Renal cortical epithelial cell (primary cell): Measurements from ENCODE around the gene OLFM2. TPM values are rescaled to one million over a fixed set of nuclear protein-coding genes. Genes with fewer than 3 reads are reported as not detected.
"Not testable (repeated sequence)": the region's sequence is repeated elsewhere in the genome, so short reads cannot be mapped to it uniquely, and the experiment has no call there.

Experiments used
- DNase-seq: peaks from one replicate; pipeline ENCODE4 v3.0.0-alpha.2; 2011; ENCODE audit warnings: low read depth
- total RNA-seq: library from RNA; depleted of rRNA; stranded (reverse); fragments of >200 nt; gene quantifications from 2 replicates; pipeline ENCODE4 v1.2.3, GENCODE V29; 2014

Gene OLFM2
- total RNA-seq, 1 donor from 2014 or later, result 4.9 TPM

DNA sequence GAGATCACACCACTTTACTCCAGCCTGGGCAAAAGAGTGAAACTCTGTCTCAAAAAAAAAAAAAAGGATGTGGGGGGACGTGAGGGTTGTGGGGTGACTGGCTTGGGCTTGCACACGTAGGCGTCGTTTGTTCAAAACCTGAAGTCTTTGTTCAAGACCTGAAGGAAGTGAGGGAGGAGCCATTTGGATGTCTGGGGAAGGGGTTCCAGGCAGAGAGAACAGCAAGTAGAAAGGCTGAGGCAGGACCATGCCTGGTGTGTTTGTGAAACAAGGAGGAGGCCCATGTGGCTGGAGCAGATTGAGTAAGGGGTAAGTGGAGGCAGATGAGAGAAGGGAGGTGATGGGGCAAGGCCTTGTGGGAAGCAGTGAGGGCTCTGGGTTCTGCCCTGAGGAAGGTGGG is 73.4 kb downstream of the OLFM2 start:
- no peak for DNase-seq

DNA sequence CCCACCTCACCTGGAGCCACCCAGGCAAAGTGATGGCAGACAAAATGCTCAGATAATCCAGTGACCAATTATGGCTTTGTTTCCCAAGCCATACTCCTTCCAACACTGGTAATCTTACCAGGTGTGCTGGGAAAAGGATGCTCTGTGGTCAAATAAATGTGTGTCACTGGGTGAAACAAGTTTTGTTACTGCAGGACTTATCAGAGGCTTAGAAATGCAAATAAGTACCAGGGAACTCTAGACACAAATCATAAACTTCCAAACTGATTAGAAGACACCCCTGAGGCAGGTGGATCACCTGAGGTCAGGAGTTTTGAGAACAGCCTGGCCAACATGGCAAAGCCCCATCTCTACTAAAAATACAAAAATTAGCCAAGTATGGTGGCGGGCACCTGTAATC is 74.8 kb downstream of the OLFM2 start:
- DNase-seq, result no peak

DNA sequence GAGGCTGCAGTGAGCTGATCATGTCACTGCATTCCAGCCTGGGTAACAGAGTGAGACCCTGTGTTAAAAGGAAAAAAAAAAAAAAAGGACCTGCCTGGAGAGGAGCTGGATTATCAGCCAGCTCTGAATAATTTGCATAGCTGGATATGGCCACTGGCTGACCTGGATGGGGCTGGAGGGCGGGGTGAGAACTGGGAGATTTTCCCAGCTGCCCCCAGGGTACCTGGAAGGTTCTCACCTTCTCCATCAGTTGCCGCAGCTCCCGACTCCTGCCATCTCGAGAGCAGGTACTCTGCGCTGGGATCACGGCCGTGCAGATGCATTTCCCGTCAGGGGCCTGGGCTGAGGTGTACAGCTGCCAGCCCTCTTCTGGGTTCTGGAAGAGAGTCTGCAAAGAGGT is 75.9 kb downstream of the OLFM2 start:
- no peak for DNase-seq

DNA sequence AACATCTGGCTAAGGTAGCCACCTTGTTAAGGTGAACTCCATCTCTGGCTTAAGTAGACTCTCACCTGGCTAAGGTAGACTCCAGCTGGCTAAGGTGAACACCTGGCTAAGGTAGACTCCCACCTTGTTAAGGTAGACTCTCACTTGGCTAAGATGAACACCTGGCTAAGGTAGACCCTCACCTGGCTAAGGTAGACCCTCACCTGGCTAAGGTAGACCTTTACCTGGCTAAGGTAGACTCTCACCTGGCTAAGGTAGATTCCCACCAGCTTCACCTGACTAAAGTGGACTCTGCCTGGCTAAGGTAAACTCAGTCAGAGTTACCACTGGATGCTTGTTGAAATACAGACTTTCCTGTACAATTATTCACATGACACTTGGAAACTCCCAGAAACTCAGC is 77.5 kb downstream of the OLFM2 start:
- DNase-seq, result no peak

DNA sequence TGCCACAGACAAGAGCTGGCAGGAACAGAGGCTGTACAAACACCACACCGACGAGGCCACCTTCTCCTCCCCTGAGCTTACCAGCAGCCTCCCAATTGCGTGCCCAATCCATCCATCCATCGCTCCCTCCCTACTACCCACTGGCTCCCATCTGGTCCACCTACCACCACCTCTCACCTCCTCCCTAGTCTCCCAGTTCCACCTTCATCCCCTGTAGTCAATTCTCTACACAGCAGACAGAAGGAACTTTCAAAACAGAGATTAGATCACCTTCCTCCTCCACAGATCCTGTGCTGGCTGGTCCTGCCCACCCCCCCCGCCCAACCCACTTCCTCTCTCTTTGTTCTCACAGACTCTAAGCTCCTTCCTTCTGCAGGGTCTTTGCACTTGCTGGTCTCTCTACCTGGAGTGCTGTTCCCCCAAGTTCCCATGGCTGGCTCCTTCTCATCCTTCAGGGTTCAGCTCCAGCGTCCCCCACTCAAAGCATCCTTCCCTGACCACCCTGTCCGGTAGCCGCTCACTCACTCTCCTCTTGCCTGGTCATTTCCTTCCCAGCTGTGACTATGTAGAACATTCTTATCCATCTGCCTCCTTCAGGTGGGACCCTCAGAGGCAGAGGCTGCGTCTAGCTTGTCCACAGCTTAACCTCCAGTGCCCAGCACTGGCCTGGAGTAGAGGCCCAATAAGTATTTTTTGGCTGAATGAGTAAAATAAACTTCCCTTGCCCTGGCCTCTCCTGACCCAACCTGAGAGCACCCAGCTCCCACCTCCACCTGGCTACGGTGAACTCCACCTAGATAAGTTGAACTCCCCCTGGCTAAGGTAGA is 78.2 kb downstream of the OLFM2 start:
- DNase-seq, result no peak

DNA sequence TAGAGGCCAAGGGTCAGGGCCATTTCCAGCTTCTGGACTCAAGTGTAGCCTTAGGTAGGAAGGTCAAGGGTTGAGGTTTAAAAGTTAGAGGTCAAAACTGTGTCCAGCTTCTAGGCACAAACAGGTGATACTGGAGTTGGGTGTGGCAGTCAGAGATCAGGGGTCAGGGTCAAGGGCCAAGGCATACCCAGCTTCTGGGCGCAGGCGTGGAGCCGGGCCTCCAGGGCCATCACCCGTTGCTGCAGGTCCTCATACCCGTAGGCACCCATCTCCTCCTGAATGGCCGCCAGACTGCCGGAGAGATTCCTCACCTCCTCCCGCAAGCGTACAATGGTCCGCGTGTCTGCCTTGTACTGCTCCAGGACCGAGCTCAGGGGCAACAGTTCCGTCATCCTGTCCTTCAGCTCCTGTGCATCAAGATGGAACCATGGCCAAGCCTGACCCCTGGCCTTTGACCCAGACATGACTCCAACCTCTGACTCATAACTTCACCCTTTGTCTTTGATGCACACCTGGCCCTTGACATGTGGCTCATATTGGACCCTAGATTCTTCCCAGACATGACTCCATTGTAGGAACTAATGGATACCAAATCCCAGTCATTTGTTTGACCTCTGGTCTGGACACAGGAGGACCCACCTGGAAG is 79.1 kb downstream of the OLFM2 start:
- DNase-seq, result no peak

DNA sequence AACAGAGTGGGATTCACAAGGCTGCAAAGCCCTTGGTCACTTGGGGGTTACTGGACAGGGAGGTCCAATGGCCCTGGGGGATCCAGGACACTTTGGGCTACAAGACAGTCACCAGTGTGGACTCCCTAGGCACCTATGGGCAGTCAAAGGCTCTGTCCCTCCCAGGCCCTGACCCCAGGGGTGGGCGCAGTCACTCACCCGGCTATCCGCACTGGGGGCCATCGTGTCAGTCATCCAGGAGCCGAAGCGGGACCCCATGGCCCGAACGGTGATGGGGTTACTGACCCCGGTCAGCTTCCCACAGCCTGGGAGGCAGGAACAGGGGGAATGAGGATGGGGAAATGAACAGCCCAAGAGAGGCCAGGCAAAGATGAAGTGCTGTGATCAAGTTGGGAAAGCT is 79.7 kb downstream of the OLFM2 start:
- no peak for DNase-seq

DNA sequence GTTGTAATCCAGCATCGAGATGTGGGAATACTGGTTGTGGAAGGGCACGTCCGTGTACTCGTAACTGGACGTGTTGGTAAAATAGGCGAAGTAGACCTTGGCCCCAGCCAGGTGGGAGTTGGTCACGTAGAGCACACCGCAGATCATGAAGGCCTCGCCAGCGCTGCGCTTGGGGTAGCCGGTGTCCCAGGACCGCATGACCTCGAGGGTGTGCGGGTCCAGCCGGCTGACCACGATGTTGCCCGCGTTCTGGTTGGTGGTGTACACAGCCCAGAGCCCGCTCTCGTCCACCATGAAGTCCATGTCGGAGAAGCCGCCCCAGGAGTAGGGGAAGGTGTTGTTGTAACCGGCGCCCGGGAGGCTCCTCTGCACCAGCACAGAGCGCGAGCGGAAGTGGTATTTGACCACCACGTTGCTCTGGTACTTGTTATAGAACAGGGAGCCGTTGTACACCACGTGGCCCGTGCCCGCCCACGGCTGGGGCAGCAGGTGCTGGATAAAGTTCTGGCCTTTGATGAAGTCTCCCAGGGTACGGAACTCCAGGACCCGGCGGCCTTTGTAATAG is 82.0 kb downstream of the OLFM2 start:
- DNase-seq, result no peak

DNA sequence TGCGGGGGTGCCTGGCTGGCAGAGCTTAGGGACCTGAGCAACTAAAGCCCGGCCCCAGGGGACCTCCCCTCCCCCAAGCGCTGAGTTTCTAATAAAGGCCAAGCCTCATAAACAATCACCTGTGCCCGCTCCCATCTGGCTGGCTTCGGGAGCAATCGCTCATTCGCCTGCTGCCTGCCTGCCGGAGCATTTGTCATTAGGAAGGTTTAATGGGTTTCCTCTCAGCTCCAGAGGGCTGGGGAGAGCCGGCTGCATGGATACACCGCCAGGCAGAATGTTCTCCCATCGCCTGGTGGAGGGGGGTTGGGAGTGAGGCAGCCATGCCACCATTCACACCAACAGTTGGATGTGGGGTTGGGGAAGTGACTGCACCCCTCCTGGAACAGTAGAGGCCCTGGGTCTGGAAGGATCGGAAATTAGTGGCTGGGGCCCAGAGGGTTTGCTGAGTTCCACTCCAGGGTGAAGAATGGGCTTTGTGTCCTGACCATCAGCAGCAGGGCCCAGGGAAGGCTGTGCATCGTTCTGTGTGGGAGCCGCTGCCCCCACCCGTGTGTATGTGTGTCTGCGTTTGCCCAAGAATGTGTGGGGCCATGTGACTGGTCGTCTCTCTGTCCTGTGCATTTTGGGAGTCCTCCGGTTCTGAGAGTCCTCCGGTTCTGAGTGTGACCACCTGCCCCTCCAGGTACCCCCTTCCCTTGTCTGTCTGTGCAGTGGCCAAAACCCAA is 85.9 kb downstream of the OLFM2 start:
- DNase-seq, result no peak

DNA sequence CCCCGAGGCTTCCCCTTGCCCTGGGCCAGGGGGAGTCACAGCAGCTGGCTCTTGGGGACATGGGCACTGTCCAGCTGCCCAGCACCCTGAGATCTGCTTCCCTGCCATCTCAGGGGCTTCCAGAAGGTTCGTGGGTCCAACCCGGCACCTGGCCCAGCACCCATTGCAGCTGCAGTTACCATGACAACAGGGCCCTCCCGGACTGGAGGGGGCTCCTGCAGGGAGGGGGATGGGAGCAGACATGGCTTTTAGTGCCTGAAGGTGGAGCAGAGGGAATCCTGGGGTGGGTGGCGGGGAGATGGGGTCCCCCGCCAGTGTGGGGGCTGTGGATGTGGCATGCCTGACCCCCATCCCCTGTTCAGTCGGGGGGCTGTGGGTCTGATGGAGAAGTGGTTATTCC is 86.5 kb downstream of the OLFM2 start:
- no peak for DNase-seq

DNA sequence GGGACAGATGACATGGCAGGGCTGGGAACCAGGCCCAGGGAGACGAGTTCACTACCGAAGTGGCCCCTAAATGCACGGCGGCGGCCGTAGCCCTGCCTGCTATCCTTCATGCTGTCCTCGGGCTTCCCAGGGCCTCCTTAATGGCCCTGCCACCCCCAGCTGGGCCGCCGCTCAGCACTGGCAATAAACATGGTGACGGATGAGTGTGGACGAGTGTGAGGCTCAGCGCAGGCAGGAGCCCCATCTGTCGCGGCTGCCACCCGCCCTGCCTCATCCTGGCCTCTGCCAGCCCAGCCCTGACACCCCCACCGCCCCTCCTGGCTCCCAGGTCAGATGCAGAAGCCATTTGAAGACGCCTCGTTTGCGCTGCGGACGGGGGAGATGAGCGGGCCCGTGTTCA is 87.6 kb downstream of the OLFM2 start:
- no peak for DNase-seq

DNA sequence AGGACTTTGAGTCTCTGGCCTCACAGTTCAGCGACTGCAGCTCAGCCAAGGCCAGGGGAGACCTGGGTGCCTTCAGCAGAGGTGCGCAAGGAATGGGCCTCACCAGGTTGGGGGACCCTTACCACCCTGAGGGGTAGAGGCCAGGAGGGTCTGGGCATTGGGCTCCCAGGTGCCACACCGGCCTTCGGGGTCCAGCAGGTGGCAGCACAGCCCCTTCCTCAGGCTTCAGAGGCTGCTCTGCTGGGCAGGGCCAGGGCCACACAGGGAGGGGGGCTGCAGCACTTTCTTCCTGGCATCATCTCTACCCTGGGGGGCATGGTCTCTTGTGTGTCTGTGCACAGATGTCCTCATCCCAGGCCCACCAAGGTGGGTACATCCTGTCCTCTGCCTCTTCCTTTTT is 88.3 kb downstream of the OLFM2 start:
- no peak for DNase-seq

DNA sequence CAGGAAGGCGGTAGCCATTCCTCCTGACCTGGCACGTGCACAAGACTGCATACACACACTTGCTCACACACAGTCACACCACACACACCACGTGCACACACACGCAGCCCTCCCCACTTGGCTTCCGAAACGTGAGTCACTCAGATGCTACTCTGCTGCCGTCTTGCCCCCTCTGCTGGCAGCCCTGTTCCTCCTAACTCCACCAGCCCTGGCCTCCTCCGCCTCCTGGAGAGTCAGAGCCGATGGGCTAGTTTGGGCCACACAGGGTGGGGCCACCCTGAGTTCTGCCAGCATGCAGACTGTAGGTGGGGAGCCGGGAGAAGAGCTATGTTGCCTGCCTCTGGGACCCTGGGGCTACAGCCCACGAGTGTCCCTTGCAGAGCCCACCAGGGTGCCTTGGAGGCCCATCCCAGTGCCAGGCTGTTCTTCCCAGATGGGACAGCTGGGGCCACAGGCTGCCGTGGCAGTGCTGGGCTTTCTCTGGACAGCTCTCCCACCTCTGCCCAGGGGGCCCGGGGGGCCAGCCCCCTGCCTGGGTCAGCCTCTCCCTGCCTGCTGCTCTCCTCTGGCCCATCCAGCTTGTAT is 89.1 kb downstream of the OLFM2 start:
- peak; percentile 38 for DNase-seq

DNA sequence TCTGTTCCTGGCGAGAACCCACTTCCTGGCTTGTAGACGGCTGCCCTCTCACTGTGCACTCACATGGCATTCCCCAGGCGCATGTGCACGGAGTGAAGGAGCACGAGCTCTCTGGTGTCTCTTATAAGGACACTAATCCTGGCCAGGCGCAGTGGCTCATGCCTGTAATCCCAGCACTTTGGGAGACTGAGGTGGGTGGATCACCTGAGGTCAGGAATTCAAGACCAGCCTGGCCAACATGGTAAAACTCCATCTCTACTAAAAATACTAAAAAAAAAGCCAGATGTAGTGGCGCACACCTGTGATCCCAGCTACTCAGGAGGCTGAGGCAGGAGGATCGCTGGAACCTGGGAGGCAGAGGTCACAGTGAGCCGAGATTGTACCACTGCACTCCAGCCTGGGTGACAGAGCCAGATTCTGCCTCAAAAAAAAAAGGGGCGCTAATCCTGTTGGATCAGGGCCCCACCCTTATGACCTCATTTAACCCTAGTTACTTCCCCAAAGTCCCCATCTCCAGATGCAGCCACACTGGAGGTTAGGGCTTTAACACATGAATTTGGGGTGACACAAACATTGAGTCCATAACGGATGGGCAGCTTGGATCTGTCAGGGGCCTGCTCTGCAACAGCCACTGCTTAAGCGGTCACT is 92.6 kb downstream of the OLFM2 start:
- DNase-seq, result not testable (repeated sequence)

DNA sequence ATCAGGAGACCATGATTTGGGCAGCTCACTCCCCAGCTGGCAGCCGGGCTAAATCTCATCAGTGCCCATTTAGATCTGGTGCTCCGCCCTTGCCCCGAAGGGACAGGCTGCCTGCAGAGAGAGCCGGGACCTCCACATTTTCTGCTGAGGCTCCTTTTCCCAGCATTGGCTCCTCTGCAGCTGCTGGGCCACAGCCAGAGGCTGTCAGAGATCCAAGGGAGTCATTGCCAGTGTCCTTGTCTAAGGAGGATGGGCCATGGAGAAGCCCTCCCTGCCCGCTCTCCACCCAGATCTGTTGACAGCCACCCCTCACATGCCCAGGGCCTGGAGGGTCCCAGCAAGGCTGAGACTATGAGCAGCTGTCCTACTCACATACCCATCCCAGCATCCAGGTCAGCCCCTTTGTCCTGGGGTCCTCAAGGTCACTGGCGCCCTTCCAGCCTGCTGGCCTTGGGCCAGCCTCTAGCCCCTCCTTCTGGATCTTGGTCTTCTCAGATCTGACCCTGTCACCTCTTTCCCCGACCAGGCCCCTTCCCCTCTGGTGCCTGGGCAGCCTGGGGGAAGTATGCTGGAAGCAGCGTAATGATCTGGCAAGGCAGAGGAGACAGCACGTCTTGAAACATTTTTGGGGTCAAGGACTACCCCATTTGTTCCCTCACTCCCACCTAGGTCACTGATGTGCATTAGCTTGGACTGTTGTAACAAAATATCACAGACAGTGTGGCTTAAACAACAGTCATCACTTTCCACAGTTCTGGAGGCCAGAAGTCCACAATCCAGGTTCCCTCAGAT is 93.3 kb downstream of the OLFM2 start:
- no peak for DNase-seq

DNA sequence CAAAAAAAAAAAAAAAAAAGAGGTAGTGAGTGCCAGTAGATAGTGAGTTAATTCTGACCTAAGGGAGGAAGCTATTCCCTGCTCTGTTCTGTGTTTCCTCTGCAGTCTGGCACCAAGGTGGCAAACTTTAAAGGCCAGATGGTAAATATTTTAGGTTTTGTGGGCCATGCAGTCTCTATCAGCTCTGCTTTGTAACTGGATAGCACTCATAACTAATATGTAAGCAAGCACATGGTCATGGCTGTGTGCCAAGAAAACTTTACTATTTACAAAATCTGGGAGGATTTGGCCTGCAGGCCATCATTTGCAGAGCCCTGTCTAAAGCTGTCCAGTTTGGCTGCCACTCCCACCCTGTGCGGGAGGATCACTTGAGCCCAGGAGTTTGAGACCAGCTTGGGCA is 96.9 kb downstream of the OLFM2 start:
- DNase-seq, result no peak

DNA sequence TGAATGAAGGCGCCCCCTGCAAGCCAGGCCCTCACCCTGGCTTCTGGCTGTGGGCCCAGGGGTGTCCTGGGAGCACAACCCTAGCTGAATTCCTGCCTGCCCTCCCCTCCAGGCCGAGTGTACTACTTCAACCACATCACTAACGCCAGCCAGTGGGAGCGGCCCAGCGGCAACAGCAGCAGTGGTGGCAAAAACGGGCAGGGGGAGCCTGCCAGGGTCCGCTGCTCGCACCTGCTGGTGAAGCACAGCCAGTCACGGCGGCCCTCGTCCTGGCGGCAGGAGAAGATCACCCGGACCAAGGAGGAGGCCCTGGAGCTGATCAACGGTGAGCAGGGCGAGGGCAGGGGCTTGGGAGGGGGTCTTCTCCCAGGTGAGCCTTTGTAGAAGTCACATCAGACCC is 98.0 kb downstream of the OLFM2 start:
- DNase-seq, result no peak

DNA sequence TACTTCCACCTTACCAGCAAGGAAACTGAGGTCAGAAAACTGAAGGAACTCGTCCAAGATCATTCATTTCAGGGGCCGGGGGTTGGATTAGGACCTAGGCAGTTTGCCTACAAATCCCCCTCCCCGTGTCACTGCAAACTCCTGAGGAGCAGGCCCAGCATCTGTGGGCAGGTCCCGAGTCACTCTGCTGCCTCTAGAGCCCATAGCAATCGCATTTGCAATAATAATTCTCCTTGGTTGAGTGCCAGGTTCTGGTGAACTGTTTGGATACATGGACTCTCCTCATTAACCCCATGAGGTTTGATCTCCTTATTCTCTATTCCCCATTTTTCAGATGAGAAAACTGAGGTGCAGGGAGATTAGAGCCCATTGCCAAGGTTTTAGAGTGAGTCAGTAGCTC is 100.3 kb downstream of the OLFM2 start:
- DNase-seq, result peak; percentile 8

DNA sequence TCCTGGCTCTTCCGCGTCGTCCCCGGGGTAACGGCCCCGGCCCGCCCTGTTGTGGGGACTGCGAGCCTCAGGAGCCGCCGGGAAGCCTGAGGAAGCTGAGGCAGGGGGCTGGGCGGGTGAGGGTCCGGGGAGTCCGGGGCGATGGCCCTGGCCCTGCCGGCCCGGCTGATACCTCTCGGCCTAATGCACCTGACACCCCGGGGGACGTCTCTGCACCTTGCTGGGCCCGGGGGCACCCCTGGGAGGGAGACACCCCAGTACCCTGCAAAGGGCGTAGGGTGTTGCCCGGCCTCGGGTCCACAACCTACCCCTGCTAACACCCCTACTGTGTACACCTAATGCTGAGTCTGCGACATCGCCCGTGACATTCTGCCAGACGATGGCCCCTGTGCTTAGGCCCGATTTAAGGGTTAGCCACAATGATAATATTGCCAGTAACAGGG is 100.8 kb downstream of the OLFM2 start:
- no peak for DNase-seq

DNA sequence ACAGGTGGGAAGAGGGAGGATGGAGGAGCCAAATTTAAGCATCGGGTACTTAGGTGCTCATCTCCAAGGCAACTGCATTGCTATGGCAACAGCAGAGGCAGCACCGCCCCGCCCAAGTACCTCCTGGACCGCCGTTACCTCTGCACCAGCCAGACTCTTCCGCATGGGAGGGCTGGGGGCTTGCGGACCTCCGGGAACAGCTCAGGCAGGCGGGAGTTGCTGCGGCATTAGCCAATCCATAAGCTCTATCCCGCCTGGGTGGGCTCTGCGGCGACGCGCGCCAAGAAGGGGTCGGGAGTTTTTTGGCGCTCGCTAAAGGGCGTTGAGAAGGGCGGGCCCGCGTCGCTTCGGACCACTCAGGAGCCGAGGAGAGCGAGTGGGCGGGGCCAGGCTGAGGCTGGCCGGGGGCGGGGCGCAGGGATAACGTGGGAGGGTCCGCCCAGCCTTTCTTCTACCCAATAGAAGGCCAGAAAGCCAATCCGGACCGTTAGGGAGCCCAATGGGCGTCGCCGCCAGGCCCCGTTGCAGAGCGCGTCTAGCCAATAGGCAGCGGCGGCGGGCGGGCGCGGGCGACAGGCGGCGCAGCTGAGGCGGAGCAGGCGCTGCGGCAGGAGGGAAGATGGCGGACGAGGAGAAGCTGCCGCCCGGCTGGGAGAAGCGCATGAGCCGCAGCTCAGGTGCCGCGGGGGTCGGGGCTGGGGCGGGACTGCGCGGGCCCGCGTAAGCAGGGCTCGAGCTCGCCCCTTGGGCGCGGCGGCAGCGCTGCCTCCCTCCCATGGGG is 101.4 kb downstream of the OLFM2 start, which contains the start of gene PIN1:
TSS of gene PIN1 (plus strand) at position 593 of the 781 bp plus-strand sequence. CDS start at position 620, 27 bp downstream.
- DNase-seq, result peak; percentile 92
